RWPE1 (cell line): ENCODE data around the gene OR13J1.

Source experiments
- CTCF ChIA-PET: fragments of 350-600 bp; sonication (Branson Sonifier 250); formaldehyde crosslinking; extraction: SDS; loops from one replicate; lab custom pipeline; 2021; lab: Yijun Ruan, JAX
- POLR2A ChIA-PET: fragments of 400-600 bp; formaldehyde crosslinking; extraction: SDS; loops from one replicate; lab custom pipeline; 2020; ENCODE audit warnings: antibody characterized with exemption; ENCODE audit not compliant: low non-redundant PET; lab: Yijun Ruan, JAX
- DNase-seq: peaks from one replicate; pipeline ENCODE4 v3.0.0; 2012; ENCODE audit warnings: low spot score
- H3K27ac ChIP-seq: fragments of 450-650 bp; 2 replicates; pipeline ENCODE4 v1.5.1; 2017
- CTCF ChIP-seq: fragments of 450-650 bp; conservative IDR thresholded peaks from 2 replicates; pipeline ENCODE4 v1.5.1; 2017; ENCODE audit warnings: low read depth, mild to moderate bottlenecking

Gene OR13J1

GRCh38 chr9:35868933-35869332 lies 1.3 kb downstream of the OR13J1 start:
- peak overlapping the region; percentile 0; the same call in 1 of the 2 replicates for H3K27ac ChIP-seq
- DNase-seq: no peak
- TF ChIP-seq CTCF: no peak
- POLR2A ChIA-PET: interaction anchor here (0.6 kb wide), 1 partner anchor 40 kb away, joined by 4 read pairs; the partner anchor contains the start of gene TMEM8B
- CTCF ChIA-PET: interaction anchor here (0.7 kb wide), 1 partner anchor 141 kb away, joined by 3 read pairs; no protein-coding TSS in a partner anchor

GRCh38 chr9:35867538-35867937 lies 2.7 kb downstream of the OR13J1 start:
- ChIA-PET CTCF (no interaction called here), POLR2A (no interaction called here)
- TF ChIP-seq CTCF: no peak
- no peak overlapping the region for H3K27ac ChIP-seq
- no peak for DNase-seq

- TF ChIP-seq CTCF: no peak
- H3K27ac ChIP-seq: no peak overlapping the region
- ChIA-PET POLR2A (no interaction called here), CTCF (interaction anchor here (0.6 to 1.6 kb wide), 3 partner anchors 17 to 51 kb away, joined by 3 to 6 read pairs (median 6); no protein-coding TSS in a partner anchor)
- no peak for DNase-seq
These were observed 5.4 kb downstream of the OR13J1 start for GRCh38 chr9:35864695-35865255.

GRCh38 chr9:35863583-35863982 lies 6.6 kb downstream of the OR13J1 start:
- H3K27ac ChIP-seq: no peak overlapping the region
- ChIA-PET CTCF (interaction anchor here (1.6 kb wide), 1 partner anchor 19 kb away, joined by 6 read pairs; no protein-coding TSS in a partner anchor), POLR2A (no interaction called here)
- DNase-seq: no peak
- TF ChIP-seq CTCF: no peak

- DNase-seq: no peak
- CTCF ChIA-PET: interaction anchor here (2.0 kb wide), 1 partner anchor 20 kb away, joined by 6 read pairs; no protein-coding TSS in a partner anchor
- no peak overlapping the region for H3K27ac ChIP-seq
- POLR2A ChIA-PET: no interaction called here
- no peak for TF ChIP-seq CTCF
These were observed 7.9 kb downstream of the OR13J1 start for GRCh38 chr9:35862328-35862727.

GRCh38 chr9:35861161-35861897 lies 8.9 kb downstream of the OR13J1 start:
- no peak for TF ChIP-seq CTCF
- ChIA-PET POLR2A (no interaction called here), CTCF (interaction anchor here (0.5 to 2.0 kb wide), 3 partner anchors 21 to 323 kb away, joined by 3 to 6 read pairs (median 3); no protein-coding TSS in a partner anchor)

More at GRCh38 chr9:35861161-35861897, 8.9 kb downstream of the OR13J1 start:
- H3K27ac ChIP-seq: no peak overlapping the region
- DNase-seq: no peak
